ENCODE results near the gene MED16. TPM values are rescaled to one million over a fixed set of nuclear protein-coding genes. Genes with fewer than 3 reads are reported as not detected.
"Not testable (repeated sequence)": the region's sequence is repeated elsewhere in the genome, so short reads cannot be mapped to it uniquely, and the experiment has no call there.

The MED16 gene
- total RNA-seq, 1 donor from 2014 or later, result 27.0 TPM

GRCh38 chr19:821231-821824 is 71.7 kb downstream of the MED16 start:
- no peak for DNase-seq (ENCODE audit: low spot score)
- intact Hi-C loops (cut with DNase I), result no loop called here

GRCh38 chr19:820212-820611 is 72.8 kb downstream of the MED16 start:
- DNase-seq (ENCODE audit: low spot score); intact Hi-C loops (cut with DNase I): not testable (repeated sequence)

Other genes starting within 250 kb of the MED16 start
- gene RNF126, start 230.0 kb downstream of the MED16 start, total RNA-seq, result 31.4 TPM
- 136 TPM for gene FSTL3, start 216.8 kb downstream of the MED16 start, total RNA-seq
- not detected for gene PRSS57, start 197.7 kb downstream of the MED16 start, total RNA-seq
- 18.9 TPM for gene PALM, start 184.3 kb downstream of the MED16 start, total RNA-seq
- not detected for gene MISP, start 142.1 kb downstream of the MED16 start, total RNA-seq
- 76.9 TPM for gene PTBP1, start 95.7 kb downstream of the MED16 start, total RNA-seq
- not detected for gene PLPPR3, start 71.2 kb downstream of the MED16 start, total RNA-seq
- gene AZU1, start 65.3 kb downstream of the MED16 start, total RNA-seq, result 1.1 TPM
- 0.62 TPM for gene PRTN3, start 52.2 kb downstream of the MED16 start, total RNA-seq
- gene ELANE, start 40.9 kb downstream of the MED16 start, total RNA-seq, result 0.54 TPM
- gene CFD, start 33.5 kb downstream of the MED16 start, total RNA-seq, result 31.0 TPM
- gene RNU6-9, start 297 bp upstream of the MED16 start, total RNA-seq, result not detected
- 24.5 TPM for gene R3HDM4, start 20.0 kb upstream of the MED16 start, total RNA-seq
- gene KISS1R, start 24.1 kb upstream of the MED16 start, total RNA-seq, result not detected
- 7.8 TPM for gene ARID3A, start 32.8 kb upstream of the MED16 start, total RNA-seq
- gene WDR18, start 91.2 kb upstream of the MED16 start, total RNA-seq, result 17.6 TPM
- not detected for gene GRIN3B, start 107.2 kb upstream of the MED16 start, total RNA-seq
- 125 TPM for gene TMEM259, start 127.9 kb upstream of the MED16 start, total RNA-seq
- gene RNU6-2, start 128.3 kb upstream of the MED16 start, total RNA-seq, result not detected
- 44.8 TPM for gene CNN2, start 133.4 kb upstream of the MED16 start, total RNA-seq
- gene ABCA7, start 146.9 kb upstream of the MED16 start, total RNA-seq, result 10.5 TPM
- 3.7 TPM for gene ARHGAP45, start 174.0 kb upstream of the MED16 start, total RNA-seq
- gene POLR2E, start 202.2 kb upstream of the MED16 start, total RNA-seq, result 125 TPM
- 243 TPM for gene GPX4, start 210.8 kb upstream of the MED16 start, total RNA-seq

All from cardiac septum (tissue), 1 donor.